HG03378 (cell line): ENCODE data around the gene SPDYE2B.
"Not testable (repeated sequence)": the region's sequence is repeated elsewhere in the genome, so short reads cannot be mapped to it uniquely, and the experiment has no call there.

Experiments
- ATAC-seq: cut with Tn5 transposase; IDR thresholded peaks from one replicate; pipeline ENCODE4 v1.9.1; 2021; ENCODE audit warnings: mild to moderate bottlenecking, moderate library complexity; ENCODE audit not compliant: unreplicated experiment

Gene SPDYE2B

DNA sequence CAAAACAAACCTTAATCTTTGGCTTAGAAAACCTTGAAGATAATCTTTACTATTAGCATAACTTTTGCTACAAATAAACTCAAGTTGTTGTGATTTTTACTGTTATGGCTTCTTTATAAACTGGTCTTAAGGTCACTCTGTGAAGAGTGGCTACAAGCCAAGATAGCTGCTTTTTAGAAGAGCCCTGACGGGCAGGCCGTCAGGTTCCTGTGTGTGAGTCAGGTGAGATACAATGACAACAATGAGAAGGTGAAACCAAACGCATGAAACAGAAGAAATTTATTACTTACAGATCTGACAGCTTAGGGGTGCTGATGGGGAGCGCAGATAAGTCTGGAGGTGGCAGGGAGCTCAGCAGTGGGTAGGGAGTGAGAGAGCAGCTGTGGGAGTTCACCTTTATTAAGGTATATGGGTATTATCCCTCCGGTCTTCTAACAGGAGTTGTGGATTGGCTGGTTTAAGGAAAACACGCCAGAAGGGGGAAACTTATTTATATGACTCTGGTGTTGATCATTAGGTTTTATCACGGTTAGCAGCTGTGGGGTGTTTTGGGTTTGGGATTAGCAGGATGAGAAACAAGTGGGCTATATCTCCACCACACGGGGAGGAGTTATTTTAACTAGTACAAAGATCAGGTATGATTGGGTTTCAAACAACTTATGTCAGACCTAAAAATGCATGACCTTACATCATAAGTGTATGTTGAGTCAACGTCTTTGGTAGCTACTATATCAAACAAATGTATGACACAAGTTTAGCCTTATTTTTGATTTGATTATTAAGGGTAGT, 49.0 kb downstream of the SPDYE2B start:
- not testable (repeated sequence) for ATAC-seq
